ENCODE measurements around the gene CCDC102B.

DNA sequence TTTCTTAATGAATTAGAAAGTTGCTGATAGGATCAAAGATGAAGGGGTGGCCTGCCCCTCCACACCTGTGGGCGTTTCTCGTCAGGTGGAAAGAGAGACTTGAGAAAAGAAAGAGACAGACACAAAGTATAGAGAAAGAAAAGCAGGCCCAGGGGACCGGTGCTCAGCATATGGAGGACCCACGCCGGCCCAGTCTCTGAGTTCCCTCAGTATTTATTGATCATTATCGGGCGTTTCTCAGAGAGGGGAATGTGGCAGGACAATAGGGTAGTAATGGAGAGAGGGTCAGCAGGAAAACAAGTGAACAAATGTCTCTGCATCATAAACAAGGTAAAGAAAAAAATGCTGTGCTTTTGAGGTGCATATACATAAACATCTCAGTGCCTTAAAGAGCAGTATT, 144.3 kb downstream of the CCDC102B start:
- TF ChIP-seq, protein P1, sequence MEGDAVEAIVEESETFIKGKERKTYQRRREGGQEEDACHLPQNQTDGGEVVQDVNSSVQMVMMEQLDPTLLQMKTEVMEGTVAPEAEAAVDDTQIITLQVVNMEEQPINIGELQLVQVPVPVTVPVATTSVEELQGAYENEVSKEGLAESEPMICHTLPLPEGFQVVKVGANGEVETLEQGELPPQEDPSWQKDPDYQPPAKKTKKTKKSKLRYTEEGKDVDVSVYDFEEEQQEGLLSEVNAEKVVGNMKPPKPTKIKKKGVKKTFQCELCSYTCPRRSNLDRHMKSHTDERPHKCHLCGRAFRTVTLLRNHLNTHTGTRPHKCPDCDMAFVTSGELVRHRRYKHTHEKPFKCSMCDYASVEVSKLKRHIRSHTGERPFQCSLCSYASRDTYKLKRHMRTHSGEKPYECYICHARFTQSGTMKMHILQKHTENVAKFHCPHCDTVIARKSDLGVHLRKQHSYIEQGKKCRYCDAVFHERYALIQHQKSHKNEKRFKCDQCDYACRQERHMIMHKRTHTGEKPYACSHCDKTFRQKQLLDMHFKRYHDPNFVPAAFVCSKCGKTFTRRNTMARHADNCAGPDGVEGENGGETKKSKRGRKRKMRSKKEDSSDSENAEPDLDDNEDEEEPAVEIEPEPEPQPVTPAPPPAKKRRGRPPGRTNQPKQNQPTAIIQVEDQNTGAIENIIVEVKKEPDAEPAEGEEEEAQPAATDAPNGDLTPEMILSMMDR (IDR thresholded peaks at IDR 0.05; ENCODE audit: poor library complexity, severe bottlenecking) = no peak
- TF ChIP-seq EZH2 (IDR thresholded peaks at IDR 0.05; ENCODE audit: borderline replicate concordance, insufficient read depth, low read length, poor library complexity, severe bottlenecking) (no peak), MXI1 (conservative IDR thresholded peaks at IDR 0.05; ENCODE audit: poor library complexity, severe bottlenecking) (no peak), TAF1 (IDR thresholded peaks at IDR 0.05; ENCODE audit: low read depth) (no peak), EP300 (conservative IDR thresholded peaks at IDR 0.05; ENCODE audit: poor library complexity, severe bottlenecking) (no peak)

Measured in neural cell (in vitro differentiated cells).